Measurements from ENCODE around the gene SPTB.

Gene SPTB

GRCh38 chr14:64733321-64733720 is 146.4 kb downstream of the SPTB start:
- in situ Hi-C loops (cut with HindIII; ENCODE audit: low pct_unique_long_range_greater_than_20kb, low sequenced_read_pairs) = no loop called here
- TF ChIP-seq JUND (IDR thresholded peaks at IDR 0.05; ENCODE audit: low read depth) = no peak
- DNase-seq (ENCODE audit: low read depth in 1 of 2, low spot score in 1 of 2) = no peak

GRCh38 chr14:64732536-64733120 is 147.1 kb downstream of the SPTB start:
- in situ Hi-C loops (cut with HindIII; ENCODE audit: low pct_unique_long_range_greater_than_20kb, low sequenced_read_pairs) = no loop called here
- DNase-seq (ENCODE audit: low read depth in 1 of 2, low spot score in 1 of 2) = no peak
- no peak for TF ChIP-seq JUND (IDR thresholded peaks at IDR 0.05; ENCODE audit: low read depth)

GRCh38 chr14:64732066-64732465 is 147.6 kb downstream of the SPTB start:
- DNase-seq (ENCODE audit: low read depth in 1 of 2, low spot score in 1 of 2) = no peak
- no peak for TF ChIP-seq JUND (IDR thresholded peaks at IDR 0.05; ENCODE audit: low read depth)
- in situ Hi-C loops (cut with HindIII; ENCODE audit: low pct_unique_long_range_greater_than_20kb, low sequenced_read_pairs) = no loop called here

DNA sequence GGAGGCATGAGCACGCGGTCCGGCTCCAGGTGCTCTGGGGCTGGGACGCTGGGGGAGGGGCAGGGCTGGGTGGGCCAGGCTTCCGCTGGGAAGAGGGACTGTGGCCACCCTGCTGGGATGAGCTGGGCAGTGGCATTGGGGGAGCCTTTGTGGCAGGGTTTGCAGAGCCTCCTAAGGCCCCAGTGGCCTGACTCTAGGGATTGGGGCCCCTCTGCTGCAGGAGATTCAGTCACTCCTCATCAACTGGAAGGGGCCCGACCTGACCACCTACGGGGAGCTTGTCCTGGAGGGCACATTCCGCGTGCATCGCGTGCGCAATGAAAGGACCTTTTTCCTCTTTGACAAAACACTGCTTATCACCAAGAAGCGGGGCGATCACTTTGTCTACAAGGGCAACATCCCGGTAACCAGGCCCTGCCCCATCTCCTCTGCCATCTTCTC is 148.5 kb downstream of the SPTB start:
- DNase-seq (ENCODE audit: low read depth in 1 of 2, low spot score in 1 of 2) = no peak
- TF ChIP-seq JUND (IDR thresholded peaks at IDR 0.05; ENCODE audit: low read depth) = no peak
- in situ Hi-C loops (cut with HindIII; ENCODE audit: low pct_unique_long_range_greater_than_20kb, low sequenced_read_pairs) = no loop called here

DNA sequence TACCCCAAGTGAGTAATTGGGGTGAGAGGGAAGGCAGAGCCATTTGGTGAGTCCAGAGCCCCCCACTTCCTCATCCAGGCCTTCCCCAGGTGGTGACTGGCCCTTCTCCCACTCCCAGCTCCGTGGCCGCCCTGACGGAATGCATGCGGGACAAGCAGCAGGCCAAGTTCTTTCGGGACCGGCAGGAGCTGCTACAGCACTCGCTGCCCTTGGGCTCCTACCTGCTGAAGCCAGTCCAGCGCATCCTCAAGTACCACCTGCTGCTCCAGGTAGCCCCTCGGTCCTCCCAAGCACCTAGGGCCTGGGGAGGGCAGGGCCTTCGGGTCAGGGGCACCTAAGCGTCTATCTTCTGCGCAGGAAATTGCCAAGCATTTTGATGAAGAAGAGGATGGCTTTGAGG is 149.0 kb downstream of the SPTB start:
- in situ Hi-C loops (cut with HindIII; ENCODE audit: low pct_unique_long_range_greater_than_20kb, low sequenced_read_pairs) = no loop called here
- no peak for DNase-seq (ENCODE audit: low read depth in 1 of 2, low spot score in 1 of 2)
- TF ChIP-seq JUND (IDR thresholded peaks at IDR 0.05; ENCODE audit: low read depth) = no peak

DNA sequence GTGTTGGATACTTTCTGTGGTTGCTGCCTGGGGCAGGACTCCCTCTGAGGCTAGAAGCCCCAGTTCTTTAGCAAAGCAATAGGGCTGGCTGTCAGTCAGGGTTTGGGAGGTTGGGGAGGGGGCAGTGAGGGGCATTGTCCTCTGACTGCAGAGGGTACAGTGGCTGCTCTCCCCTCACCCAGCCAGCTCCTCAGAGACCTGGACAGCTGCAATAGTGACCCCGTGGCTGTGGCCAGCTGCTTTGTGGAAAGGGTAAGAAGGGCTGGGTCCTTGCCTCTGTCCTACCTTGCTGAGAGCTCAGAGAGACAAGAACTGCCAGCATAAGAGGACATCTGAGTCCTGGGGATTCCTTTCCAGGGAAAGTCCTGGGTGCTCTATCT is 149.7 kb downstream of the SPTB start:
- TF ChIP-seq JUND (IDR thresholded peaks at IDR 0.05; ENCODE audit: low read depth) = no peak
- in situ Hi-C loops (cut with HindIII; ENCODE audit: low pct_unique_long_range_greater_than_20kb, low sequenced_read_pairs) = no loop called here
- DNase-seq (ENCODE audit: low read depth in 1 of 2, low spot score in 1 of 2) = no peak

DNA sequence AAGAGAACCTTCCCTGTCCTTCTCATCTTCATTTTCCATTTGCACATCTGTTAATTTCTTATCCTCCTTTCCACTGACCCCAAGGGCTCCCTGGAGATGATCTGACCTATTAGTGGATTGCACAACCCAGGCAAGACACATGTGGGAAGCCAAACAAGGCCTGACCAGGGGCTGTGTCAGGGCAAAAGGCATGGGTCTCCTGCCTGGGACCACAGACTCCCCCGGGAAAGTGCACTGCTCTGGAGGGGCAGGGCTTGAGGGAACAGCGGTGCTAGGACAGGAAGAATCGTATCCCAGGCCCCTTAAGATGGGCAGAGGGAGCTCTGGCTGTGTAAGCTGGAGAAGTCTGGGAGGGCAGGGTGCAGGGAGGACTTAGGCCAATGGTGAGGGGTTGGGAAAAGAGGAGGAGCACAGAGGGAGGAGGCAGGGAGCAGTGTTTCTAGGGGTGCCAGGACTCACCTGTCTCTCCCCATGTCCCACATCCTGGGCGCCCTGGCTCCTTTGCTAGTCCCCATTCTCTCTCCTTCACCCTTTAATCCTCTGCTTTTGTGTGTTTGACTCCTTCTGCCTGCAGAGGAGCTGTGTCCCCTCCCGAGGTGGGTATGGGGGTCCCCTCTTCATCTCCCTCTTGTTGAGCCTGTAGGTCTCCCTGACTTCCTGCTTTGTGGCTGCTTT is 150.2 kb downstream of the SPTB start:
- DNase-seq (ENCODE audit: low read depth in 1 of 2, low spot score in 1 of 2) = no peak
- in situ Hi-C loops (cut with HindIII; ENCODE audit: low pct_unique_long_range_greater_than_20kb, low sequenced_read_pairs) = no loop called here
- no peak for TF ChIP-seq JUND (IDR thresholded peaks at IDR 0.05; ENCODE audit: low read depth)

DNA sequence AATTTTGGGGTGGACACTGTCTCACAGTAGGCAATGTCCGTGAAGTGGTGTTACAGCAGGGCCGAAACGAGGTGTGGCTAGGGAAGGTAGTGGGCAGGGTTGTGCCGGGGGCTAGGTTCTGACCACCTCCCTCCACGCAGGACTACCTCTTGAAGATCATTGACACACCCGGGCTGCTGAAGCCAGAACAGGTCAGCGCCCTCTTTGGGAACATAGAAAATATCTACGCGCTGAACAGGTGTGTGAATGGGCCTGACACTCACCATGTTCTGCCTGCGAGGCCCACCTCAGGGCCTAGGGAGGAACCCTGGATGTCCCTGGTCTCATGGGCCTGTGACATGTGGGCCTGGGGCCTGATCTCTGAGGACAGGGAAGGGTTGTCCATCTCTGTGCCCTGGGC is 150.9 kb downstream of the SPTB start:
- in situ Hi-C loops (cut with HindIII; ENCODE audit: low pct_unique_long_range_greater_than_20kb, low sequenced_read_pairs) = no loop called here
- no peak for DNase-seq (ENCODE audit: low read depth in 1 of 2, low spot score in 1 of 2)
- TF ChIP-seq JUND (IDR thresholded peaks at IDR 0.05; ENCODE audit: low read depth) = no peak

- in situ Hi-C loops (cut with HindIII; ENCODE audit: low pct_unique_long_range_greater_than_20kb, low sequenced_read_pairs) = no loop called here
- no peak for TF ChIP-seq JUND (IDR thresholded peaks at IDR 0.05; ENCODE audit: low read depth)
- no peak for DNase-seq (ENCODE audit: low read depth in 1 of 2, low spot score in 1 of 2)
These were observed 151.6 kb downstream of the SPTB start for GRCh38 chr14:64728106-64728505.

- TF ChIP-seq JUND (IDR thresholded peaks at IDR 0.05; ENCODE audit: low read depth) = no peak
- DNase-seq (ENCODE audit: low read depth in 1 of 2, low spot score in 1 of 2) = no peak
- in situ Hi-C loops (cut with HindIII; ENCODE audit: low pct_unique_long_range_greater_than_20kb, low sequenced_read_pairs) = no loop called here
These were observed 152.1 kb downstream of the SPTB start for GRCh38 chr14:64727551-64728071.

DNA sequence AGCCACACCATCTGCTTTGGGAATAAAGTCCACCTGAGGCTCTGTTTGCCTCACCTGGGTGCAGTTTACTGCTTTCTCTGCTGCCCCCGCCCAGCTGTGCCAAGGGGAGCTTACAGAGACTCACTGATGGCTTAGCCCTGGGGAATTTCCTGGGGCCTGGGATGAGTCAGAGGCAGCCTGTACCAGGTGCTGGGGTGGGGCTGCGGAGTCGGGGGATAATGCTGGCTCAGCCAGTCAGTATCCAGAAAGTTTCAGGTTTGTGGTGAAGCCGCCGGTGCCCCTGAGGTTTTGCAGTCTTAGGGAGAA is 153.2 kb downstream of the SPTB start:
- DNase-seq (ENCODE audit: low read depth in 1 of 2, low spot score in 1 of 2) = no peak
- in situ Hi-C loops (cut with HindIII; ENCODE audit: low pct_unique_long_range_greater_than_20kb, low sequenced_read_pairs) = no loop called here
- no peak for TF ChIP-seq JUND (IDR thresholded peaks at IDR 0.05; ENCODE audit: low read depth)

GRCh38 chr14:64725879-64726584 is 153.7 kb downstream of the SPTB start:
- in situ Hi-C loops (cut with HindIII; ENCODE audit: low pct_unique_long_range_greater_than_20kb, low sequenced_read_pairs) = no loop called here
- DNase-seq (ENCODE audit: low read depth in 1 of 2, low spot score in 1 of 2) = no peak
- no peak for TF ChIP-seq JUND (IDR thresholded peaks at IDR 0.05; ENCODE audit: low read depth)

DNA sequence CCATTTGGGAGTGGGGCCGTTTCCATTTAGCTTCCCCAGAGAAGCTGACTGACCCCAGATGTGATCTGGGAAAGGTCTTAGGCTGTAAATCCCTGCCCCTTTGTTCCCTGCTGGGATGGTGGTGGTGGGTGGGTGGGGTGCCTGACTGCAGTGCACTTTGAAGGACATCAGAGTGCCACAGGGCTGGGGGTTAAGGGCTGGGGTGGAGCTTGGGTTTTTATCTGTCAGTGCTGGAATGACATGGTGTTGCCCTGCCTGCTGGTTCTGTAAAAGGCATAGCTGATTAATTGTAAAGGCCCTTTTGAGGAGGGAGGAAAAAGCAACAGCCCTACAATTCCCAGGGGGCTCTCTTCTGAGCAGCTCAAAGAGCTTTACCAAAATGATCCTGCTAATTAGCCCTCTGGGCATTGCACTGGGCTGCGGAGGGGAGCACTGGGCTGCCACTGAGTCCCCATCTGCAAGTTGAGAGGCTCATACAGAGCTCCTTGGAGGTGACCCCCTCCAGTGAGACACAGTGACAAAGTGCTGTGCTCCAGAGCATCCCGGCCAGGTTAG is 154.4 kb downstream of the SPTB start:
- in situ Hi-C loops (cut with HindIII; ENCODE audit: low pct_unique_long_range_greater_than_20kb, low sequenced_read_pairs) = no loop called here
- TF ChIP-seq JUND (IDR thresholded peaks at IDR 0.05; ENCODE audit: low read depth) = no peak
- no peak for DNase-seq (ENCODE audit: low read depth in 1 of 2, low spot score in 1 of 2)

Data from T47D (cell line).